Liver (tissue), 3 donors: ENCODE measurements around the gene INTS6.

Experiments used
- GABPA ChIP-seq, 2 donors: IDR thresholded peaks in 1 of 2; conservative IDR thresholded peaks in 1 of 2; 2 replicates each; pipeline ENCODE4 v1.6.1; 2016; ENCODE audit warnings: antibody characterized with exemption in 2 of 2, mild to moderate bottlenecking in 1 of 2, moderate library complexity in 1 of 2
- RAD21 ChIP-seq, 2 donors: IDR thresholded peaks; 2 replicates each; pipeline ENCODE4 v1.6.1; 2016; ENCODE audit warnings: antibody characterized with exemption in 2 of 2, mild to moderate bottlenecking in 2 of 2
- TF ChIP-seq, protein P1 (sequence below): IDR thresholded peaks from 2 replicates; pipeline ENCODE4 v1.6.1; 2016; ENCODE audit warnings: antibody characterized with exemption
- TF ChIP-seq, protein P2 (sequence below): fragments of 150-350 bp; IDR thresholded peaks from 2 replicates; pipeline ENCODE4 v1.5.1; 2017; ENCODE audit warnings: improper control_type of control experiment, low read depth, low read length; ENCODE audit not compliant: missing input control
- TF ChIP-seq, protein P3 (sequence below): IDR thresholded peaks from 2 replicates; pipeline ENCODE4 v1.6.1; 2016; ENCODE audit warnings: antibody characterized with exemption, mild to moderate bottlenecking
- donor health status: healthy.
- donor health status: healthy.

DNA sequence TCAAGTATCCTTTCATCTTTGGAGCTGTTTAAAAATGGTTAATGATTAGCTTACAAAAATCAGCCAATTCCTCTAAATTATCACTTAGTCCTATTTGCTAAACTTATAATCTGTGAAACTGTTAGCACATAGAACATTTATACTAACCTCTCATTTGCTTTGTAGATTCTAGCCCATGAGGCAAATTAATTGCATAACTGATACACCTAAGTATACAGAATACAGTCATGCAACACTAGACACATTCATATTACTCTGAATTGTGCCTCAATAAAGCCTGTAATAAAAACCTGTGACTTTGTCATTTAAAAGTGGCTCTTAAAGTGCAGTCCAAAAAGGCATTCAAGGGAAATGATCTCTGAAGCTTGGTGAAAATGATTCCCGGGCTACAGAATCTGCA, 92.3 kb downstream of the INTS6 start:
- TF ChIP-seq GABPA (IDR thresholded peaks at IDR 0.05 in 1 of 2, conservative IDR thresholded peaks at IDR 0.05 in 1 of 2) (no peak), RAD21 (IDR thresholded peaks at IDR 0.05) (no peak)
- TF ChIP-seq, protein P1, sequence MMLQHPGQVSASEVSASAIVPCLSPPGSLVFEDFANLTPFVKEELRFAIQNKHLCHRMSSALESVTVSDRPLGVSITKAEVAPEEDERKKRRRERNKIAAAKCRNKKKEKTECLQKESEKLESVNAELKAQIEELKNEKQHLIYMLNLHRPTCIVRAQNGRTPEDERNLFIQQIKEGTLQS = no peak
- TF ChIP-seq, protein P2, sequence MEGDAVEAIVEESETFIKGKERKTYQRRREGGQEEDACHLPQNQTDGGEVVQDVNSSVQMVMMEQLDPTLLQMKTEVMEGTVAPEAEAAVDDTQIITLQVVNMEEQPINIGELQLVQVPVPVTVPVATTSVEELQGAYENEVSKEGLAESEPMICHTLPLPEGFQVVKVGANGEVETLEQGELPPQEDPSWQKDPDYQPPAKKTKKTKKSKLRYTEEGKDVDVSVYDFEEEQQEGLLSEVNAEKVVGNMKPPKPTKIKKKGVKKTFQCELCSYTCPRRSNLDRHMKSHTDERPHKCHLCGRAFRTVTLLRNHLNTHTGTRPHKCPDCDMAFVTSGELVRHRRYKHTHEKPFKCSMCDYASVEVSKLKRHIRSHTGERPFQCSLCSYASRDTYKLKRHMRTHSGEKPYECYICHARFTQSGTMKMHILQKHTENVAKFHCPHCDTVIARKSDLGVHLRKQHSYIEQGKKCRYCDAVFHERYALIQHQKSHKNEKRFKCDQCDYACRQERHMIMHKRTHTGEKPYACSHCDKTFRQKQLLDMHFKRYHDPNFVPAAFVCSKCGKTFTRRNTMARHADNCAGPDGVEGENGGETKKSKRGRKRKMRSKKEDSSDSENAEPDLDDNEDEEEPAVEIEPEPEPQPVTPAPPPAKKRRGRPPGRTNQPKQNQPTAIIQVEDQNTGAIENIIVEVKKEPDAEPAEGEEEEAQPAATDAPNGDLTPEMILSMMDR = no peak
- TF ChIP-seq, protein P3, sequence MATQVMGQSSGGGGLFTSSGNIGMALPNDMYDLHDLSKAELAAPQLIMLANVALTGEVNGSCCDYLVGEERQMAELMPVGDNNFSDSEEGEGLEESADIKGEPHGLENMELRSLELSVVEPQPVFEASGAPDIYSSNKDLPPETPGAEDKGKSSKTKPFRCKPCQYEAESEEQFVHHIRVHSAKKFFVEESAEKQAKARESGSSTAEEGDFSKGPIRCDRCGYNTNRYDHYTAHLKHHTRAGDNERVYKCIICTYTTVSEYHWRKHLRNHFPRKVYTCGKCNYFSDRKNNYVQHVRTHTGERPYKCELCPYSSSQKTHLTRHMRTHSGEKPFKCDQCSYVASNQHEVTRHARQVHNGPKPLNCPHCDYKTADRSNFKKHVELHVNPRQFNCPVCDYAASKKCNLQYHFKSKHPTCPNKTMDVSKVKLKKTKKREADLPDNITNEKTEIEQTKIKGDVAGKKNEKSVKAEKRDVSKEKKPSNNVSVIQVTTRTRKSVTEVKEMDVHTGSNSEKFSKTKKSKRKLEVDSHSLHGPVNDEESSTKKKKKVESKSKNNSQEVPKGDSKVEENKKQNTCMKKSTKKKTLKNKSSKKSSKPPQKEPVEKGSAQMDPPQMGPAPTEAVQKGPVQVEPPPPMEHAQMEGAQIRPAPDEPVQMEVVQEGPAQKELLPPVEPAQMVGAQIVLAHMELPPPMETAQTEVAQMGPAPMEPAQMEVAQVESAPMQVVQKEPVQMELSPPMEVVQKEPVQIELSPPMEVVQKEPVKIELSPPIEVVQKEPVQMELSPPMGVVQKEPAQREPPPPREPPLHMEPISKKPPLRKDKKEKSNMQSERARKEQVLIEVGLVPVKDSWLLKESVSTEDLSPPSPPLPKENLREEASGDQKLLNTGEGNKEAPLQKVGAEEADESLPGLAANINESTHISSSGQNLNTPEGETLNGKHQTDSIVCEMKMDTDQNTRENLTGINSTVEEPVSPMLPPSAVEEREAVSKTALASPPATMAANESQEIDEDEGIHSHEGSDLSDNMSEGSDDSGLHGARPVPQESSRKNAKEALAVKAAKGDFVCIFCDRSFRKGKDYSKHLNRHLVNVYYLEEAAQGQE = no peak
